BLaER1 (cell line): ENCODE measurements around the gene FNBP1L.

Experiments
- H3K27ac ChIP-seq: shearing (Covaris generic); formaldehyde crosslinking; 2 replicates; pipeline ENCODE4 v1.8.1; 2022
- H3K27me3 ChIP-seq: shearing (Covaris generic); formaldehyde crosslinking; 2 replicates; pipeline ENCODE4 v1.8.1; 2022
- H3K36me3 ChIP-seq: shearing (Covaris generic); formaldehyde crosslinking; 2 replicates; pipeline ENCODE4 v1.8.1; 2022
- H3K4me1 ChIP-seq: shearing (Covaris generic); formaldehyde crosslinking; 2 replicates; pipeline ENCODE4 v1.8.1; 2022
- H3K4me2 ChIP-seq: shearing (Covaris generic); formaldehyde crosslinking; 2 replicates; pipeline ENCODE4 v1.8.1; 2022
- H3K4me3 ChIP-seq: shearing (Covaris generic); formaldehyde crosslinking; 2 replicates; pipeline ENCODE4 v1.8.1; 2022
- H3K9ac ChIP-seq: shearing (Covaris generic); formaldehyde crosslinking; 2 replicates; pipeline ENCODE4 v1.8.1; 2022
- H3K9me3 ChIP-seq: shearing (Covaris generic); formaldehyde crosslinking; 2 replicates; pipeline ENCODE4 v1.8.1; 2022
- H4K20me1 ChIP-seq: shearing (Covaris generic); formaldehyde crosslinking; 2 replicates; pipeline ENCODE4 v1.8.1; 2022
- Cebpa-rat ChIP-seq: shearing (Covaris generic); IDR thresholded peaks from 2 replicates; pipeline ENCODE4 v1.8.1; 2022

The FNBP1L gene

GRCh38 chr1:93483200-93483599, 35.3 kb downstream of the FNBP1L start:
- no peak for TF ChIP-seq Cebpa-rat
- no peak overlapping the region for H3K27ac ChIP-seq
- peaks cover 37% of the 10 kb centered on the region for H3K36me3 ChIP-seq
- no peaks in the 10 kb centered on the region for H3K27me3 ChIP-seq
- H3K4me2 ChIP-seq: no peak overlapping the region
- peaks cover 45% of the 10 kb centered on the region for H4K20me1 ChIP-seq
- H3K4me1 ChIP-seq: no peaks in the 10 kb centered on the region
- no peak overlapping the region for H3K4me3 ChIP-seq
- peaks cover 46% of the 10 kb centered on the region for H3K9me3 ChIP-seq
- no peak overlapping the region for H3K9ac ChIP-seq

DNA sequence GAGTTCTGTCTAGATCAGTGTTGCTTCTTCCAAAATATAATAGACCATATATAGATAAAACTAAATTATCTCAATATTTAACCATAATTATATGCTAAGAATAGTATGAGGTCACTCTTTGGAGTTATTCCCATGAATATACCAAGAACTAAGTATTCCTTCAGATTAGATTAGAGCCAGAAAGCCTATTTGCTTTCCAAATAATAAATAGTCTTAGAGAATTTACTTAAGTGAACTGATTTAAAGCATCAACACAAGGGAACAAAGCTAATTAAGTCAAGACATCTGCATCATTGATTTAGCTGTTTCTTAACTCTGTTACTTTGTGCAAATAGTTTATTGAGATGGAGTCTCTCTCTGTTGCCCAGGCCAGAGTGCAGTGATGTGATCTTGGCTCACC, 35.7 kb downstream of the FNBP1L start:
- TF ChIP-seq Cebpa-rat: no peak
- Histone ChIP-seq H3K4me1 (no peaks in the 10 kb centered on the region), H3K4me2 (no peak overlapping the region), H3K27me3 (no peaks in the 10 kb centered on the region), H3K9me3 (peaks cover 46% of the 10 kb centered on the region), H3K27ac (no peak overlapping the region), H4K20me1 (peaks cover 47% of the 10 kb centered on the region), H3K4me3 (no peak overlapping the region), H3K36me3 (peaks cover 33% of the 10 kb centered on the region), H3K9ac (no peak overlapping the region)

GRCh38 chr1:93488207-93488606, 40.3 kb downstream of the FNBP1L start:
- Histone ChIP-seq H3K9ac (no peak overlapping the region), H3K27me3 (no peaks in the 10 kb centered on the region), H3K4me2 (no peak overlapping the region), H3K27ac (no peak overlapping the region), H3K4me3 (no peak overlapping the region), H4K20me1 (peaks cover 81% of the 10 kb centered on the region), H3K9me3 (peaks cover 31% of the 10 kb centered on the region), H3K4me1 (no peaks in the 10 kb centered on the region), H3K36me3 (peaks cover 14% of the 10 kb centered on the region; the same call in 1 of the 2 replicates)
- TF ChIP-seq Cebpa-rat: no peak

DNA sequence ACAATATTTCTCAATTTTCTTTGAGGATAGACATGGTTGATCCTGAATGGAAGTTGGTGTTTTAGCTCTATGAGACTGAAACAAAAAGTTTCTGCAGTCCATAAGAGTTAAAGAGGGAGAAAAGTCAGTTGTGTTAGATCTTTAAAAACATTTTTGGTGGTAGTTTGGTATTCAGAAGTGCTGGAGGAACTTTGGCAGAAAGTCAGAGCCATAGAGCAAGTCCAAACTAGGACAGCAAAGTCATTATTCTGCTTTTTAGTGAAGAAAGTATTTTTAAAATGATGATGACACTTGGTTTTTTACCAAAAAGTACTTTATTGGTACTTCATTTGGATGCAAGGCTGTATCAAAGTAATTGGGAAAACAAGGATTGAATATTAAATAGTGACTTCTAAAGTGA, 41.8 kb downstream of the FNBP1L start:
- no peak overlapping the region for H3K4me2 ChIP-seq
- peaks cover 47% of the 10 kb centered on the region for H3K9me3 ChIP-seq
- no peak overlapping the region for H3K27ac ChIP-seq
- H3K4me1 ChIP-seq: no peaks in the 10 kb centered on the region
- no peak for TF ChIP-seq Cebpa-rat
- peaks cover 75% of the 10 kb centered on the region for H4K20me1 ChIP-seq
- no peak overlapping the region for H3K4me3 ChIP-seq
- H3K36me3 ChIP-seq: peaks cover 27% of the 10 kb centered on the region
- no peak overlapping the region for H3K9ac ChIP-seq
- no peaks in the 10 kb centered on the region for H3K27me3 ChIP-seq

GRCh38 chr1:93490357-93490756, 42.4 kb downstream of the FNBP1L start:
- TF ChIP-seq Cebpa-rat: no peak
- Histone ChIP-seq H3K27ac (no peak overlapping the region), H3K4me3 (no peak overlapping the region), H4K20me1 (peaks cover 69% of the 10 kb centered on the region), H3K27me3 (no peaks in the 10 kb centered on the region), H3K9me3 (peaks cover 49% of the 10 kb centered on the region), H3K4me1 (no peaks in the 10 kb centered on the region), H3K4me2 (no peak overlapping the region), H3K36me3 (peaks cover 28% of the 10 kb centered on the region), H3K9ac (no peak overlapping the region)

GRCh38 chr1:93495911-93496310, 48.0 kb downstream of the FNBP1L start:
- TF ChIP-seq Cebpa-rat: no peak
- Histone ChIP-seq H4K20me1 (peaks cover 49% of the 10 kb centered on the region), H3K4me2 (no peak overlapping the region), H3K36me3 (peaks cover 43% of the 10 kb centered on the region), H3K27ac (no peak overlapping the region), H3K4me3 (no peak overlapping the region), H3K9ac (no peak overlapping the region), H3K27me3 (no peaks in the 10 kb centered on the region), H3K9me3 (peaks cover 34% of the 10 kb centered on the region), H3K4me1 (no peaks in the 10 kb centered on the region)

GRCh38 chr1:93496520-93496919, 48.6 kb downstream of the FNBP1L start:
- H4K20me1 ChIP-seq: peaks cover 44% of the 10 kb centered on the region
- H3K9ac ChIP-seq: no peak overlapping the region
- no peak overlapping the region for H3K27ac ChIP-seq
- H3K4me2 ChIP-seq: no peak overlapping the region
- peaks cover 29% of the 10 kb centered on the region for H3K9me3 ChIP-seq
- no peak overlapping the region for H3K4me3 ChIP-seq
- no peaks in the 10 kb centered on the region for H3K4me1 ChIP-seq
- H3K36me3 ChIP-seq: peaks cover 45% of the 10 kb centered on the region
- no peak for TF ChIP-seq Cebpa-rat
- no peaks in the 10 kb centered on the region for H3K27me3 ChIP-seq

GRCh38 chr1:93499075-93499474, 51.2 kb downstream of the FNBP1L start:
- Histone ChIP-seq H3K4me1 (no peaks in the 10 kb centered on the region), H3K9ac (no peak overlapping the region), H3K4me2 (no peak overlapping the region), H3K36me3 (peaks cover 50% of the 10 kb centered on the region), H3K27ac (no peak overlapping the region), H4K20me1 (peaks cover 31% of the 10 kb centered on the region), H3K4me3 (no peak overlapping the region), H3K27me3 (no peaks in the 10 kb centered on the region), H3K9me3 (peaks cover 9% of the 10 kb centered on the region)
- TF ChIP-seq Cebpa-rat: no peak

- H3K4me2 ChIP-seq: no peak overlapping the region
- TF ChIP-seq Cebpa-rat: no peak
- H3K27me3 ChIP-seq: no peaks in the 10 kb centered on the region
- peaks cover 4% of the 10 kb centered on the region for H3K9me3 ChIP-seq
- H3K9ac ChIP-seq: no peak overlapping the region
- H3K27ac ChIP-seq: no peak overlapping the region
- peaks cover 31% of the 10 kb centered on the region for H4K20me1 ChIP-seq
- no peaks in the 10 kb centered on the region for H3K4me1 ChIP-seq
- H3K36me3 ChIP-seq: peaks cover 50% of the 10 kb centered on the region
- no peak overlapping the region for H3K4me3 ChIP-seq
Measured at GRCh38 chr1:93499533-93499932, 51.6 kb downstream of the FNBP1L start.

- Histone ChIP-seq H3K27ac (no peak overlapping the region), H3K27me3 (no peaks in the 10 kb centered on the region), H4K20me1 (peaks cover 31% of the 10 kb centered on the region), H3K9ac (no peak overlapping the region), H3K4me3 (no peak overlapping the region), H3K4me2 (no peak overlapping the region), H3K36me3 (peaks cover 53% of the 10 kb centered on the region), H3K9me3 (no peaks in the 10 kb centered on the region; the same call in 1 of the 2 replicates), H3K4me1 (no peaks in the 10 kb centered on the region)
- no peak for TF ChIP-seq Cebpa-rat
Measured at GRCh38 chr1:93500275-93500674, 52.4 kb downstream of the FNBP1L start.

DNA sequence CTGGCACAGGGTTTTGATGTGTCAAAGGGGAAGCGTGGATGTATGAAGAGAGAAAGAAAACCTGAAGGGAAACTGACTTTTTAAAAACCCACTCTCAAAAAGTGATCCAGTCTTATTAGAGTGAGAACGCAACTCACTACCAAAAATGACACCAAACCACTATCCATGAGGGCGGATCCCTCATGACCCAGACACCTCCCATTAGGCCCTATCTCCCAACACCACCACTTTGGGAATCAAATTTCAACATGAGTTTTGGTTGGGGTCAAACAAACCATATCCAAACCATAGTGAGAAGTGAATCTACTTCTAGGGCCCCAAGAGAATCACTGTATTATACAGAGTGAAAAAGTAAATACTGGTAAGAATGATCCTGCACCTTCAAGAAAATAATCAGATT, 53.5 kb downstream of the FNBP1L start:
- no peaks in the 10 kb centered on the region for H3K27me3 ChIP-seq
- peaks cover 4% of the 10 kb centered on the region; the same call in 1 of the 2 replicates for H3K9me3 ChIP-seq
- H3K4me2 ChIP-seq: no peak overlapping the region
- no peak overlapping the region for H3K4me3 ChIP-seq
- no peak overlapping the region for H3K27ac ChIP-seq
- no peaks in the 10 kb centered on the region for H3K4me1 ChIP-seq
- H3K9ac ChIP-seq: no peak overlapping the region
- TF ChIP-seq Cebpa-rat: no peak
- H4K20me1 ChIP-seq: peaks cover 26% of the 10 kb centered on the region
- H3K36me3 ChIP-seq: peaks cover 62% of the 10 kb centered on the region
